GM12878 (cell line): Measurements from ENCODE around the gene RPIA.
A peak's percentile ranks its signal among the peaks of the same experiment; 100 is the strongest.

ENCODE experiments used
- CBFB ChIP-seq: IDR thresholded peaks from 2 replicates; pipeline ENCODE4 v1.6.1; 2016; ENCODE audit warnings: antibody characterized with exemption, low read depth
- CBX5 ChIP-seq: sonication (generic); IDR thresholded peaks from 2 replicates; pipeline ENCODE4 v1.6.1; 2016; ENCODE audit warnings: low read depth, moderate library complexity, mild to moderate bottlenecking, inconsistent platforms
- CHD2 ChIP-seq: IDR thresholded peaks from 2 replicates; pipeline ENCODE4 v1.6.1; 2011; ENCODE audit warnings: low read depth, low read length, improper control_type of control experiment, borderline replicate concordance
- EP300 ChIP-seq, 2 experiments: fragments of 150-350 bp in 1 of 2; IDR thresholded peaks; 2 replicates each; pipeline ENCODE4 v1.6.1; 2011 to 2012; ENCODE audit warnings: low read depth in 2 of 2, low read length in 2 of 2, borderline replicate concordance in 1 of 2, improper control_type of control experiment in 1 of 2, inconsistent platforms in 1 of 2; ENCODE audit not compliant: control insufficient read depth in 1 of 2
- EZH2 ChIP-seq: IDR thresholded peaks from 2 replicates; pipeline ENCODE4 v1.6.1; 2012; ENCODE audit warnings: low read depth, mild to moderate bottlenecking, control low read depth, inconsistent platforms, low read length, borderline replicate concordance; ENCODE audit not compliant: control insufficient read depth
- POLR2A ChIP-seq: IDR thresholded peaks from 2 replicates; pipeline ENCODE4 v1.6.1; 2011; ENCODE audit warnings: low read depth, mild to moderate bottlenecking, low read length
- TAF1 ChIP-seq: IDR thresholded peaks from 2 replicates; pipeline ENCODE4 v1.6.1; 2011; ENCODE audit warnings: mild to moderate bottlenecking, low read depth, low read length, borderline replicate concordance
- USF1 ChIP-seq: IDR thresholded peaks from 2 replicates; pipeline ENCODE4 v1.6.1; 2011; ENCODE audit warnings: borderline replicate concordance, low read depth, mild to moderate bottlenecking, moderate library complexity, mixed read lengths, low read length; ENCODE audit not compliant: insufficient read depth; ENCODE audit errors: extremely low read length
- TF ChIP-seq, protein P1 (sequence below), 3 experiments: IDR thresholded peaks in 2 of 3; conservative IDR thresholded peaks in 1 of 3; 2 replicates each; pipeline ENCODE4 v1.5.1; 2011; ENCODE audit warnings: low read depth in 3 of 3, low read length in 3 of 3, mild to moderate bottlenecking in 3 of 3, control low read depth in 2 of 3, moderate library complexity in 2 of 3, inconsistent platforms in 1 of 3, mixed read lengths in 1 of 3; ENCODE audit not compliant: control insufficient read depth in 2 of 3, insufficient read depth in 1 of 3; ENCODE audit errors: extremely low read depth in 1 of 3

DNA sequence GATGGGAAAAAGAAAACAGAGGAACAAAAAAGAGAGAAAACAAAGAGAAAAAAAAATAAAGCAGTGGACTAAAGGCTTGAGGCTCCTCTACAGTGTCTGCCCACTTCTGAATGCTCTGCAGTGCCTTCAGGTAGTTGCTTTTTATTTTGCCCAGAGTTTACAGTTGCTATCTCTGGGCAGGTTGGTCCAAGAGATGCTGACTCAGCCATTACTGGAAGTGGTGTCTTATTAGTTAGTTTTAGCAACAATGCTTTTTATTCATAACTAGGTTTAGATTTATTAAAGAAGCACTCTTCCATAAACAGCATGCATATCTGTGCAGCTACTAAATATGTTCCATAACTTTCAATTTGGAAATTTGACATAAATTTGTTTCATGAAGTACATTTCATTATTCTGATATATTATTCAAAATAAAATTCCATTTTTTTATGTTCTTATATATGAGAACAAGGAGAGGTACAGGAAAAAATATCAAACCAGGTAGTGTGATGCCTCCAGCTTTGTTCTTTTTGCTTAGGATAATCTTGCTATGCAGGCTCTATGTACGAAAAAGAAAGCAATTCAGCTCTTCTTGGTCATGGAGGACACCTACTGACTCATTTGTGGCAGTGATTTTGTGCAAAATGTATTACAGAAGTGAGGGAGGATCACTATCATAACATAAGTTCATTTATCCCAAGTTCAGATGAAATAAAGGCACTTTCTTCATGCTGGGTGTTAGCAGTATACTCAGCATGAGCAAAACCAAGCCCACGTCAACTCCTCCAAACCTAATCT, 69.5 kb downstream of the RPIA start:
- TF ChIP-seq USF1 (no peak), CHD2 (no peak), TAF1 (no peak), POLR2A (no peak), CBX5 (no peak), EP300 (IDR thresholded peaks at IDR 0.05; ENCODE audit: borderline replicate concordance in 1 of 2, control insufficient read depth in 1 of 2, low read depth in 2 of 2, low read length in 2 of 2) (no peak), EZH2 (no peak), CBFB (no peak)
- TF ChIP-seq, protein P1, sequence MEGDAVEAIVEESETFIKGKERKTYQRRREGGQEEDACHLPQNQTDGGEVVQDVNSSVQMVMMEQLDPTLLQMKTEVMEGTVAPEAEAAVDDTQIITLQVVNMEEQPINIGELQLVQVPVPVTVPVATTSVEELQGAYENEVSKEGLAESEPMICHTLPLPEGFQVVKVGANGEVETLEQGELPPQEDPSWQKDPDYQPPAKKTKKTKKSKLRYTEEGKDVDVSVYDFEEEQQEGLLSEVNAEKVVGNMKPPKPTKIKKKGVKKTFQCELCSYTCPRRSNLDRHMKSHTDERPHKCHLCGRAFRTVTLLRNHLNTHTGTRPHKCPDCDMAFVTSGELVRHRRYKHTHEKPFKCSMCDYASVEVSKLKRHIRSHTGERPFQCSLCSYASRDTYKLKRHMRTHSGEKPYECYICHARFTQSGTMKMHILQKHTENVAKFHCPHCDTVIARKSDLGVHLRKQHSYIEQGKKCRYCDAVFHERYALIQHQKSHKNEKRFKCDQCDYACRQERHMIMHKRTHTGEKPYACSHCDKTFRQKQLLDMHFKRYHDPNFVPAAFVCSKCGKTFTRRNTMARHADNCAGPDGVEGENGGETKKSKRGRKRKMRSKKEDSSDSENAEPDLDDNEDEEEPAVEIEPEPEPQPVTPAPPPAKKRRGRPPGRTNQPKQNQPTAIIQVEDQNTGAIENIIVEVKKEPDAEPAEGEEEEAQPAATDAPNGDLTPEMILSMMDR (IDR thresholded peaks at IDR 0.05 in 2 of 3, conservative IDR thresholded peaks at IDR 0.05 in 1 of 3; ENCODE audit: control insufficient read depth in 2 of 3, extremely low read depth in 1 of 3, insufficient read depth in 1 of 3, low read depth in 3 of 3, low read length in 3 of 3): 0 out of 6 replicates have a peak, but pooled peaks of 2 of the 3 experiments have one; percentile 3 to 11
